Erythroblast (primary cell): ENCODE measurements around the gene SLC30A7.

Source experiments
- DNase-seq, 2 experiments: peaks; one replicate each; lab custom pipeline; 2025; lab: John Stamatoyannopoulos, UW
- GATA1 ChIP-seq: IDR thresholded peaks from 2 replicates; pipeline ENCODE4 v1.6.1; 2011; ENCODE audit warnings: low read depth, mild to moderate bottlenecking, control low read depth, low read length, moderate library complexity
- POLR2A ChIP-seq: IDR thresholded peaks from 2 replicates; pipeline ENCODE4 v1.6.1; 2011; ENCODE audit warnings: mild to moderate bottlenecking, low read length

The SLC30A7 gene

DNA sequence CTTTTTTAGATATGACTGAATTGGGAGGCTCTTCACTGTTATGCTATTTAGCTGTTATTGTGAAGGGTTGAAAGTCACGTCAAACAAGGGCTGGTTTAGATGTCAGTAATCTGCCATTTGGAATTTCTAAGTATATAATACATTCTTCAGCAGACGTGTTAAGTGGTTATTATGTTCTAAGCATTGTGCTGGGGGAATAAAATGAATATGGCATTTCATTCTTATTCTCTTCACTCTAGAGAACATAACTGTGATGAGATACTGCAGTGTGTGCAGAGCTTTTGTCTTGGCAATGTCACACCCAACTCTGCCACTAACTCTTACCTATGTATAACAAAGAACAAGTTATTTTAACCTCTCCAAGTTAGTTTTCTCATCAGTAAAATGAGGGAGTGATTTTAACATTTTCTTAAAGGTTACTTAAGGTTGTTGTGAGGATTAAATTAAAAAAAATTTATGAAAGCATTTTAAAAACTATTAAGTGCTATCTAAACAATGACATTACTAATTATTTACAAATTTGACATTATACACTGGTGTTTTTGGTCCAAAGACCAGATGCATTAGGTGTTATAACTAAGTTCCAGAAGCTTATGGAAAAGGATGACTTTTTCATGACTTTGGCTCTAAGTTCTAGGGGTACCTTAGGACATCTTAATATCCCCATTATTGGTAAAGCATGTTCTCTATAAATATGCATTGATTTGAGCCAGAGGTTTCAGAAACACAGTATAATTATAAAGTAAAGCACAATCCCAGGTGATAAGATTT is 58.3 kb downstream of the SLC30A7 start:
- DNase-seq: no peak
- no peak for TF ChIP-seq GATA1
- no peak for TF ChIP-seq POLR2A

GRCh38 chr1:100955322-100955721 is 59.4 kb downstream of the SLC30A7 start:
- DNase-seq: no peak
- TF ChIP-seq POLR2A: no peak
- TF ChIP-seq GATA1: no peak

- no peak for TF ChIP-seq GATA1
- no peak for TF ChIP-seq POLR2A
- no peak for DNase-seq
Observed at GRCh38 chr1:100959502-100960060, 63.7 kb downstream of the SLC30A7 start.

DNA sequence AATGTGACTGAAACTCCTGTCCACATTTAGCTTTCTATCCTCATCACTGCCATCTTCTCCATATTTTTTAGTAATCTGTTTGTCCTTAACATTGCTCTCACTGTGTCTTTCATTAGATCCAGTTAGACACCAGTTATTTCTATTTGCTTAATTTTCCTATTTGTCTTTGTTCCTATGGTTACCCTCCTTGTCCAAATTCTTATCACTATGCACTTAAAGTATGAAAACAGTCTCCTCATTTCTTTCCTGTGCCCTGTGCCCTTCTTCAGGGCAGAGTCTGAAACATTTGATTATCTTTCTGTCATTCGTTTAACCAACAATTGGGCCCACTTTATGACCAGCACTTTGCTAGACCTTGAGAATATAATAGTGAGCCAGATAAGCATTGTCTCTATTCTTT is 64.2 kb downstream of the SLC30A7 start:
- TF ChIP-seq GATA1 (no peak), POLR2A (no peak)
- DNase-seq: no peak

DNA sequence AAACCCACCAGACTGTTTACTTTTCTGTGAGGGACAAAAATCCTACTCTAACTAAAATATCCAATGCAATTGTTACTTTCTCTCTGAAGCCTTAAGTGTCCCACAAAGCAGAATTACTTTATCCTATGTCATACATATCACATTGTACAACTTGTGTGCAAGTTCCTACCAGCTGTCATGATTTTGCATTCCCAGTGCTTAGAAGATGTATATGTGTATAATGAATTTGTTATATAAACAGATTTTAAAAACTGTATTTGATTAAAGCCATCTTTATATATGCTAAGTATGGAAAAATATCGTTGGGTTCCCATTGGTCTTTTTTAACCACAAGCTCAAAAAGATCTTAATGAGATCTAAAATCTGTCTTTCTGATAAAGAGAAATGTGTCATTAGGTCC is 72.7 kb downstream of the SLC30A7 start:
- DNase-seq: no peak
- TF ChIP-seq POLR2A (no peak), GATA1 (no peak)

DNA sequence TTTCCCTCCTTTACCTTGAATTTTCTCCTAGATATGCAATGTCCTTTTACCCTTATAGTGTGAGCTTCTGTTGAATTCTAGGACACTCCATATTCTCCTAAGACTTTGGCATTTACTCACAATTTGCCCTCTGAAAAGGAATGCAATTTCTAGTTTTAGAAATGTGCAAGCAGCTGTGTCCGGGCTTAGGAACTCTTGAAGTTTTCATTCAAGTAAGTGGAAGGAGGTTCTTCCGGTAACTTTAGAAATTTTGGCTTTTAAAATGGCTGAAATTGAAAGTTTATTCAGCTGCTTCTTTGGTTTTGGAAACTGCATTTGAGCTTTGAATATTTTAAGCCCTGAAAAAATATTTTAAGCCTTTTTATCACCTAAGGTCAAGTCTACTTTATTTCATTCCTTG is 73.4 kb downstream of the SLC30A7 start:
- no peak for TF ChIP-seq GATA1
- TF ChIP-seq POLR2A: no peak

GRCh38 chr1:100971021-100971420 is 75.1 kb downstream of the SLC30A7 start:
- TF ChIP-seq GATA1 (no peak), POLR2A (no peak)
- DNase-seq: no peak

More for the DNA sequence above, 73.4 kb downstream of the SLC30A7 start:
- no peak for DNase-seq

DNA sequence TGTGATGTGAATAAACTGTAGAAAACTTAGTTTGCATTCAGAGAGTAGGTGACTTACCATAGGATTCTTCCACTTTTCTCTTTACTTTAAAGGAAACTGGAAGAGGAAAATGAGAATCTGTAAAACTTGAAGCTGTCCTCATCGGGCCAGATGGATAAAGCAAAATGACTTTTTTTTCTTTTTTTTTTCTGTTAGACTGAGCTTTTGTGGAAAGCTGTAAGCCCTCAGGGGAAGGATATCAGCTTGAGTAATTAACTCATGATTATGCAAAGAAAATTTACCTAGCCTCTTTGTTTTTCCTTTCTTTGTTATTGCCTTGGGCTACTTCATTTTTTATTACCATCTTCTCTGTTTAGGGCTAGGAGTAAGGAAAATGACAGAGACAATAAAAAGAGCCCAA is 76.3 kb downstream of the SLC30A7 start:
- TF ChIP-seq POLR2A (no peak), GATA1 (no peak)
- DNase-seq: no peak

GRCh38 chr1:100976936-100977335 is 81.0 kb downstream of the SLC30A7 start:
- DNase-seq: no peak
- TF ChIP-seq POLR2A (no peak), GATA1 (no peak)

DNA sequence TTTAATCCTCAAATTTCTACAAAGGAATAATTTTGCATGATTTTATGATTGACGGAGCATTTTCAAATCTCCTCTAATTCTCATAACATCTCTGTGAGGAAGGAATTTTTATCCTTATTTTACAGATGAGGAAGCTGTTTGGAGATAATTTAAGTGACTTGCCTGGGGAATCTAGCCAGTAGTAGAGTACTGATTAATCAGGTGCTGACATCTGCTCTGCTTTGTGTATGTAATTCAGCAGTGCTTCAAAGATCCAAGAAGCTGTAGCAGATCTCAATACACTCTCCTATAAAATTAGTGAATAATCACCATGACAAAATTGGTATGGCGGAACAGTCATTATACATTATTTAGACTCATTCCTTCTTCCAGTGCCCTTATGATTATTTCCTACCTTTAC is 83.7 kb downstream of the SLC30A7 start:
- peak; percentile 6 to 7 for DNase-seq
- TF ChIP-seq POLR2A: no peak
- TF ChIP-seq GATA1: no peak

DNA sequence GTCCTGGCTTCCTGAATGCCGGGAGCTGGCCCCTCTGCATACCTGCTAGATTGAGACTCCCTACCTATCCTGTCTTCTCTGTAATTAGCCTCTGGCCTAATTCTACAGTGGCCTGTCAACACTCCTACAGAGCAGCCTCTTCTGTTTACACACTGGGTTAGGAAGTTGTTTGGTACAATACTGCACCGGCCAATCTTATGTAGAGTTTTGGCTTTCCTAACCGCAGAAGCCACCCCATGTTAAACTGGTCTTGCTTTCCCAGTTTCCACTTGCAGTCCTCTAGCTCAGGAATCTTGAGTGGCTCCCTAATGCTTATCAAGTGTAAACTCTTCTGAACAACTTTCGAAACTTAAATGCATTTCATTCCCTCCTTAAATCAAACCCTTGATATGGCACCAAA is 86.9 kb downstream of the SLC30A7 start:
- TF ChIP-seq POLR2A: no peak
- TF ChIP-seq GATA1: no peak
- no peak for DNase-seq

- no peak for DNase-seq
- no peak for TF ChIP-seq POLR2A
- TF ChIP-seq GATA1: no peak
Observed at GRCh38 chr1:100988121-100988520, 92.2 kb downstream of the SLC30A7 start.

DNA sequence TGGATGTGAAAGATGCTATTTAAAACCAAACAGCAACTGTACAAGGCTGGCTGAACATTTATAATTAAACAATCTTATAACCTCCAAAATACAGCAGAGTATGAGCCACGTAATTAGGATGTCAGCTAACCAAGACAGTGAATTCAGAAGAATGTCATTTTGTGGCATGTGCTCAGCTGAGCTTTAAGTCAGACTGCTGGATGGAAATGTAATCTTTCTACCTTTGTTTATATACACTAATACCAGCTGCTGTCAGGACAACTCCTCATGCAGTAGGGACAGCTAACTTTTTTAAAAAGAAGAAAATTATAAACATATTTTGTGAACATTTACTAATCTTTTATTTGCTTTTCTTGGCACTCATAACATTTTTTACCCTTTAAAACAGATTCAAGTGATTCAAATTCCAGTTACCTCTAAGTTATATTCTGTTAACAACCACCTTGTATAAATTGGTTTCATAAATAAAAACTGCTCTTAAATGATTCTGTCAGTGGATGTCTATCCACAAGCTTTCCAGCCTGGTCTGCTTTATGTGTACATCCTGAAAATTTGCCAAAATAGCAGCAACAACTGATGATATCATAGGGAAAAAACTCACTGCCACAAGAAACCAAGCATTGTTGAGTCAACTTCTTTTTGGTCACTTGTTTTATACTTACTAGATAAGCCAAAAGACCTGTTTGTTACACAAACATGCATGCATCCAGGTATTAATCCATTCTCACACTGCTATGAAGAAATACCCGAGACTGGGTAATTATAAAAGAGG is 93.6 kb downstream of the SLC30A7 start:
- no peak for DNase-seq
- TF ChIP-seq GATA1 (no peak), POLR2A (no peak)

DNA sequence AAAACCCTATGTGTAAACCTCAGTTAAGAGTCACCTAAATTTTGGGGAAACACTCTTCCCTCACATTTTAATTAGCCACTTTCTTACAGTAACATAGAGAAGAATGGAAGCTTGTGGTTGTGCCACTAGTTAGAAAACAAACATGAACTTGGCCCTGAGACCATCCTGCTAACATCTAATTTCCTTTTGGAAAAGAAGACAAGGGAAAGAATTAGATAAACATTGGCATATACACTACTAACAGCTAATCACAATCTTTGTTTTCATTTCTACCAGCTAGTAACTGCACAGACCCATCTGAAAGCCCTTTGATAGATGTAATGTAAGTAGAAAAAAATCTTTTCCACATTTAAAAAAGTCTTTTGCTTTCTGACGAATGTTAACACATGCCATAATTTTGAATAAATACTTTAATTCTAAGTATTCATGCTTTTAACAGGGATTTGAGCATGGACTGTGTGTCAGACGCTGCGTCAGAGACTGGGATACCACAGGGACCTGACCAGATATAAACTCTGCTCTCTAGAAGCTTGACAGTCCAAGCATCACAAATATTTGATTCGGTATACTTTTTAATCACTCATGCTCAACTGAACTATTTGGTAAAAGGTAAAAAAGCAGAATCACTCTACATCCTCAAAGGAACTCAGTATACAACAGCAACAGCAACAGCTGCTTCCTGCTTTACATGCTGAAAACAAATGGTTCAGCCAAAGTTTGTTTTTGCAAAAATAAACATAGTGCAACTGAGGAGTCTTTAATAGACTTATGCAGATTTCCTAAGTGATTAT is 99.5 kb downstream of the SLC30A7 start:
- TF ChIP-seq GATA1 (no peak), POLR2A (no peak)
- no peak for DNase-seq

- no peak for TF ChIP-seq GATA1
- no peak for TF ChIP-seq POLR2A
Observed at GRCh38 chr1:100998426-100998825, 102.5 kb downstream of the SLC30A7 start.

More at GRCh38 chr1:100998426-100998825, 102.5 kb downstream of the SLC30A7 start:
- no peak for DNase-seq
